CD4-positive, alpha-beta T cell treated with Interleukin-15 for 4 hours (primary cell): ENCODE data around the gene CDC25B.

Experiments
- DNase-seq: peaks from one replicate; pipeline ENCODE4 v3.0.0-alpha.2; 2020; ENCODE audit warnings: low spot score

The CDC25B gene

DNA sequence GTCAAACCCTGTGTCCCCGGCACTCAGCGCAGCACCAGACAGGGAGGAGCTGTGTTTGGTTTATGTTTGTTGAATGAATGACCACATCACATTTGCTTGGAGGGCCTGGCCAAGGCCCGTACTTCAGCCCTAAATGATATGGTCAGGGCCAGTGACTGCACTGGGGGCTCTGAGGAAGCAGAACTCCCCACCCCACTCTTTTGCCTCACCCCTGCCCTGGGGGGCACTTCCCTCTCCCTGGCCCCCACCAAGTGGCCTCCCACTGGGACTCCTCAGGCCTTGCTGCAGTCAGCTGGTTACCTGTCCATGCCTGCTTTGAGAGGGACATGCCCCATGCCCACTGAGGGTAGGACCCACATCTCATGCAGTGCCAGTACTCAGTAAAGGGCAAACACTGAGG is 31.5 kb upstream of the CDC25B start:
- no peak for DNase-seq

DNA sequence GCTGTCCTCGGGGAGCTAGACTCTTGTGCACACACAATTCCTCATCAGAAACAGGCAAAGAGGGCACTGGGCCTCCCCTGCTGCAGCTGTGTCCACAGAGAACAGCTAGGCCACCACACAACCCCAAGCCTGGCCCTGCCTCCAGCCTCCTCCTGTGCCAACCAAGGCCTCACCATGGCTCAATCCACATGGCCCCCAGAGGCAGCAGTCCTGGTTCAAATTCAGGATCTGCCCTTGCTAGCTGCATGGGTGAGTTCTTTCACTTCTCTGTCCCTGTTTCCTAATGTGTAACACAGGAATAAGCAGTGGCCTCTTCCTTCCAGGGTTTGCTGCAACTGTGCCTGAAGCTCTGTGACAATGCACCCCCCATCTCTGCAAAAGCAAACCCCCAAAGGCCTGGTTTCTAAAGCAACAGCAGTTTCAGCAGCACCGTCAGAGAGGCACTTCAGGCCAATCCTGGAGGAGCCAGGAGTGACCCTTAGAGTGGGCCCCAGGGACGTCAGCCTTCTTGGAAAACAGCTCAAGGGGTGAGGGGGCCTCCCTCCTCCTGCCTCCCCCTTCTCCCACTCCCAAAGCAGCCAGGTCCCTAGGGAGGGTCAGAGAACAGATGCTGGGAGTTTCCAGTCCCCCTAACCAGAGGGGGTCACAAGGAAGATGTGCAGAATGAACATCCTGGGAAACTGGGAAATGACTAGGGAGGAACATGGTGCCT is 30.8 kb upstream of the CDC25B start:
- DNase-seq = no peak

DNA sequence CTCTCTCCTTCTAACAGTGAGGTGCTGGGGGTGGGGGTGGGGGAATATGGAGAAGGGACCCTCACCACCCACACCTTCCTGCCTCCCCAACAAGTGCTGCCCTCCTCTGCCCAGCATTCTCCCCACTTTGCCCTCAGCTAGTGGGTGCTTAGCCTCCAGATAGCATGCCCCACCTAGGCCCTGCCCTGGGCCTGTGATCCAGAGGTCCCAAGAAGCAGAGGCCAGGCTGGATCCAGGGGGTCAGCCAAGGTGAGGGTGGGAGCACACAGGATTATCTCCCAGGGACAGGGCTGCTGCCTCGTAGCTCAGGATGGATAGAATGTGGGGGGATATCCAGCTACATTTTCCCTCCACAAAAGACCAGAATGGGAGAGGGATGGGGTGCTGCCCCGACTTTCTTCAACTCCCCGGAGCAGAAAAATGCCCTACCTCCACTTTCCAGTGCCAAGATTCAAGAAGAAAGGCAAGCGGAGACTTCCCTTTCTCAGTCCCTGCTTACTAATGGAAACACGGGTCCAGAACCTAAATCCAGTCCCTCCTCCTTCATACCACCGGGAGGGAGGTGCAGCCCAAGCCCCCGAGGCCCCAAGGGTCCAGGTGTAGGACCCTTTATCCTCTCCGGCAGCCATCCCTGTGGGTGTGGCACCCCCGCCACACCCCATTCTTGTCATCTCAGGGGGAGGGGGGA is 29.5 kb upstream of the CDC25B start:
- DNase-seq = no peak

DNA sequence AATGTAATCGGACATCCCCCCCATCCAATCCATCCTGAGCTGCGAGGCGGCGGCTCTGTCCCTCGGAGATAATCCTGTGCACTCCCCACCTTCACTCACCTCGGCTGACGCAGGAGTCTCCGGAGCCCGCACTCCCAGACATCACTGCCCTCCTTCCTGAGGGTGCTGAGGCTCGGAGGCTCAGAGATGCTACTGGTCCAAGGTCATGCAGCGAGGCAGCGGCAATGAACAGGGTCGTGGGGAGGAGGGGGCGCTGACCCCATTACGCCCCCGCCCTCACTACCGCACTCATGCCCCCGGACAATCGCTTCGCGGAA is 29.0 kb upstream of the CDC25B start:
- no peak for DNase-seq

DNA sequence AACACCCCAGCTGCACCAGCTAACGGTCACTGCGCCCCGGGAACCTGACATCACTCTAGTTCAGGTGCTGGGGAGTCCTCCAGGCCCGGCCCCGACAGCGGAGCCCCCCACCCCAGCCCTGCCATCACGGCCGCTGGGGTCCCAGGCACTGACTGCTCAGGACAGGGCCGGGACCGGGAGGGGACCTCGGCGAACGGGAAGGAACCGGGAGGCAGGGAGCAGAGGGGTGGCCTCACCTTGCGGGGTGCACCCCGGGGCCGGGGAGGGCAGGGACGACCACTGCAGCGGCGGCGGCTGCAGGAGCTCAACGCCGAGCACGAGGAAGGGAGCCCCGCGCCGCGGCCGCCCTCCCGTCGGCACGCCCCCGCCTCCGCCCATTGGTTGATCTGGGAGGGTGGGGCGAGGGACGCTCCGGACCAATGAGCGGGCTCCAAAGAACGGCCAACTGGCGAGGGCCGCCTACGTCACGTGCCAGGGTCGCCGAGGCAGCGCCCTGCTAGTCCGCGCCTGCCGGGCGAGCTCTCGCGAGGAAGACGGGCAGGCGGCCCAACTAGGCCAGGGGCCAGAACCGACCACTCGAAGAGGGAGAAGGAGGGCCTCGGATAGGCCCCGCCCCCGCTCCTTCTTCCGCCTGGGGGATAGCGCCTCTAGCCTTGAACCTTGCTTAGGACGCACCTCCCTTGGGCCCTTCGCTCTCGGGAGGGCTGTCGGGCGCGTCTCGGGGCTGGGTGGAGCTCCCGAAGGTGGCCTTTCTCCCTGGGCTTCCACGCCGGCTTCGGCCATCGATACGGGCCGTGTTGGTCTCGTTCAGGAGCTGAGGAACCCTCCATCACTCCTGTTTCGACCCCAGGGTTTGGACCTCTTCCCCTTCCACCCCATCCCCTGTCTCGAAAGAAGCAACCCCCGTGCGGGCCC is 28.4 kb upstream of the CDC25B start, which contains the start of gene ADISSP:
ADISSP (minus strand) TSS at position 327 of the 915 bp plus-strand sequence. CDS start 7,653 bp downstream, outside the sequence.
- DNase-seq = peak; percentile 98

DNA sequence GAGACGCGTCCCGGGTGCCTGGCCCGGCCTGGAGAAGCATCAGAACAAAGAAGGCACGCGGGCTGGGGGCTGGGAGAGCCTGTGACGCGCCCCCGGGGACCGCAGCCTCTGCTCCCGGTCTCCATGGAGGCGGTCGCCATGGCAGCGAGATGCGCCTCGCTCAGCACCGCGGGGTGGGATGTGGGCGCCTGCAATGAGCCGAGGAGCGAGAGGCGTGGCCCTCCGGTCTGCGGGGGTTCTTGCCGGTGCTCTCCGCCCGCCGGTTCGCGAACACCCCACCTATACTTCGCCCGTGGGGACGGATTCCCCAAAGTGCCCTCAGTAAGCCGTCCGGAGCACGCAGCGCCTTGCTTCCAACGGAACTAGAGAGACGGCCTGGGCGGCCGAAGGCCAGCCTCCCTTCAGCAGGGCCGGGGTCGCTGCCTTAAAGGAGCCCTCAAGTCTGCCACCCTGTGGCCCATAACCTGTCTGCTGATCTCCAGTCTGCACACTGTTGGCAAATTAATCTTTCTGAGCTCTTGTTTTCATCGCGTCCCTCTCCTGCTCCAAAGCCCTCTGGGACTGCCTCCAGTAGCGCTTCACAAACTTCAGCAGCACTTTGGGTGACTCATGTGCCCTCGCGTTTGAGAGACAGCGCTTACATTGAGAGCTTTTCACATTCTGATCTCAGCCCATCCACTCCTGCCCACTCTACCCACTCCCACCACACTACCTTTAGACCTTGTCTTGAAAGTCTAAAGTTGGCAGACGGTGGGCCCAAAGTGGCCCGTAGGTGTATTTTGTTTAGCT is 27.6 kb upstream of the CDC25B start:
- DNase-seq = peak; percentile 78

DNA sequence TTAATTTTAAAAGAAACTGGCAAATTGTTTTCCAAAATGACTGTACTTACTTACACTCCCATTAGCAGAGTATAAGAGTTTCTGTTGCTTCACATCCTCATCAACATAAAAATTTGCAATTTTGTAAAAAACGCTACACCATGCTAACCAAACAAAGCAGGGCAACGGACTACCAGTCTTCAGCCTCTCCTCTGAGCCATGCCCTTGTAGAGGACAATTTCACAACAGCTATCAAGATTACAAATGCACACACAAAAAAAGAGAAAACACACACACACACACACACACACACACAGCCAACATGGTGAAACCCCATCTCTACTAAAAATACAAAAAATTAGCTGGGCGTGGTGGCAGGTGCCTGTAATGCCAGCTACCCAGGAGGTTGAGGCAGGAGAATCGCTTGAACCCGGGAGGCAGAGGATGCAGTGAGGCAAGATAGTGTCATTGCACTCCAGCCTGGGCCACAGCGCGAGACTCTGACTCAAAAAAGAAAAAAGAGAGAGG is 24.5 kb upstream of the CDC25B start:
- no peak for DNase-seq

DNA sequence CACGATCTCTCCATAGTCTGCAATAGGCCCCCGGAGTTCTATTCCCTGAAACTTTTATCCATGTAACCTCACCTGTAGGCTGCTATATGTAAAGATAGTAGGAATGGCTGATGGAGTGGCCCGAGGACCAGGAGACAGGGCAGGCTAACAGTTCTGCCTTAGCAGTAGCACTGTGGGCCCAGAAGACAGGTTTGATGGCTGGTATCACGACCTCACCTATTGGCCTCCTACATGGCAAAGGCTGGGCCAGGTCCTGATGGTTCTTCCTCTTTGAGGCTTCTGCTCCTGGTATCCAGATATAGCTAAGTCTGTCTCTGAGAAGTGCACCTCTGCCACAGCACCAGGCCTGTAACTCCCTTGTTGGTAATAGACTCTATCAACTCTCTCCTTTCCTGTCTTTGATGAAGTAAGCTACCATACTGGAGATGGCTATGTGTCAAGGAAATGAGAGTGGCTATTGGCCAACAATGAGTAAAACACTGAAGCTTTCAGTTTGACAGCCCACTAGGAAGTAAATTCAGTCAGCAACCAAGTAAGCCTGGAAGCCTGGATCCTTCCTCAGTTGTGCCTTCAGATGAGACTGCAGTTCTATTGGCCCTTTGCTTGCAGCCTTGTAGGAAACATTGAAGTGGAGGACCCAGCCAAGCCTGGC is 20.5 kb upstream of the CDC25B start:
- DNase-seq = no peak

DNA sequence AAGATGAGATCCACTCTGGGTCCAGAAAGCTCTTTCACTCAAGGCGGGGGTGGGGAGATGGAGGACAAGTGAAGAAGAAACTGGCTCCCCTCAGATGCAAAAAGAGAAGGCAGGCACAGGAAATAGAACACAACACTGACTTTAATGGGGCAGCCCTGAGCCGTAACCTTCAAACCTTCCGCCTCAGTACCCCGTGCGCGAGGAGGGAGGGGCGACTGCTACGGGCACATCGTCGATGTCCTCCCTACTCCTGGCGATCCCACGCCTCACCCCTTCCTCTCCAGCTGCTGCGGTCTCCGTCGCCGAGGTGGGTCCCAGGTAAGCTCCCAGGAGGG is 18.8 kb upstream of the CDC25B start:
- DNase-seq = peak; percentile 16

DNA sequence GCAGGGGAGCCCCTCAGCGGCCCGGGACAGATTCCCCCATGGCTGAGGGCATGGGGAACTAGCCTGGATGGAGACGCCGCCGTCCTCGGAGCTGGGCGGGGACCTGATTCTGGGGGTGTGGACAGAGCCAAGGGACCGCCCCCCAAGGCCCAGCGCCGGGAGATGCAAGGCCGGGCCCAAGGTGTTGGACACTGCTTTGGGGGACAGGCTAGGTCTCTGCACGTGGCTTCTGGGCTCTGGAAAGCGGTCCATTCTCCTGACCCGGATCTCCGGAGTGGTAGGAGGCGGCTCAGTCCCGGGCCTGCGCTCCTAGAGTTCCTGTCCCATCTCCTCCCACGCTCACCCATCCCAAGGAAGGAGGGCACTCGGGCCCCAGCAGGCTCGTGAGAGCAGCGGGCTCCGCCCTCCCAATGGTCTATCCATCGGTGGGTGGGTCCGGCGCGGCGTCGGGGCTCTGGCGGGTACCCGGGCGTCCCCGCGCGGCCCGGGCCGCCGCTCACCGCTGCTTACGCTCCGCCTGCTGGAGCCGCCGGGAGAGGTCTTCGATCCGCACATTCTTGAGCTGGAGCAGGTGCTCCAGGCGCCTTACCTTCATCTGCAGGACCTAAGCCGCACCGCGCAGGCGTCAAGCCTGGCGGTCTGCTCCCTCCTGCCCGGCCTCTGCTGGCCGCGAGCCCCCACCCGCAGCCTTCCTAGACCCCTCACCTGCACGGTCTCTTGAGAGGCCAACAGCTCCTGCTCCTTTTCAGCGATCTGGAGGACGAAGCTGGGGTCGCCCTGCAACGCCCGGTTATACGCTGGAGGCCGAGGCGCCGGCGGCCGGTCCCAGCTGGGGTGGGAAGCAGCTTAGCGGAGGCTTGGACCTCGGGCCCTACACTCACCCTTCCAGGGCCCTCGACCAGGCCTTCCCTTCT is 18.1 kb upstream of the CDC25B start:
- DNase-seq = peak; percentile 38

DNA sequence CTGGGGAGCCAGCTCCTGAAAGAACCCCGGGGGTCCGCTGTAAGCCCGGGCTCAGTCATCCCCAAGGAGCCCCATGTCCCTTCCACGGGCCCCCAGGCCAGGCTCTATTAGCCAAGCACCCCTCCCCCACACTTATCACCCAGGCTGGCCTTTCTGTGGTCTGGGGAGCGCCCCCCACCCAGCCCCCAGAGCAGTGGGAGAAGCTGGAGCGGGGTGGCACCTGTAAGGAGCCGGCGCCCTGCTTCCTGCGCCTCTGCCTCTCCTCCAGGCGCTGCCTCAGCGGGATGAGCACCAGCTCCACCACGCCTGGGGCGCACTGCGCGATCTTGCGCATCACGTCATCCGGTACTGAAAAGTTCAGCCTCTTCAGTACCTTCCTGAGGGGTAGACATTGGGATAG is 17.1 kb upstream of the CDC25B start:
- no peak for DNase-seq

DNA sequence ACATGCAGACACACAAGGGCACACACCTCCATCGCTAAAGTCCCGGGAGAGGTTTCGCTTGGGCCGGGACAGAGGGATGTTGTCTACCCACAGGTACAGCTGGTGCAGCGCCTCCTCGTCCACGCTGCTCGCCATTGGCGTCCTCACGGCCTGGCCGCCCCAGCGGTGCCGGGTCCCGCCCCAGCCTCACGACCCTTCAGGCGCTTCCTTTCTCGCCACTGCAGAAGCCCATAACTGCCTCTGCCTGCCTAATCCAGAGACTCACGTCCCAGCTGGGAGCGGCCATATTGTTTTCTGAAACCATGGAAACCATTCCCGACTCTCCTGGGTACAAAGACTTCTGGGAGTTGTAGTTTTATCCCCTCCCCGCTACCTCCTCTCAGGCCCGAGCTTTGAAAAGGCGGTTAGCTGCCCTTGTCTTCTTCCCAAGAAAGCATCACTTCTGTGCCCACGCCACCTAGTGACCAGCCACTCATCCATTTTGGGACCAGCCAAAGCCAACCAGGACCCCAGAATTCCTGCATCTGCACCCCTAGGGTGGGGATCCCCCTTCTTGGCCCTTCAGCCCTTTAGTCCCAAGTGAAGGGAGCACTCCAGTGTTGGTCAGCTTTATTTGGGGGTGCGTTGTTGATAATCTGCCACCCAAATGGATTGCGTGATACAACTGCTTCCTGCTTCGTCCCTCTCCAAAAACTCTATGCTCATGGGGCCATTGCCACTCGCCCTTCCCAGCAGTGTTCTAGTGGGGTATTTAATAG is 14.8 kb upstream of the CDC25B start, which contains the start of gene SPEF1:
SPEF1 (minus strand) TSS at position 296 of the 758 bp plus-strand sequence; CDS start at position 135, 161 bp downstream.
- DNase-seq = peak; percentile 70

DNA sequence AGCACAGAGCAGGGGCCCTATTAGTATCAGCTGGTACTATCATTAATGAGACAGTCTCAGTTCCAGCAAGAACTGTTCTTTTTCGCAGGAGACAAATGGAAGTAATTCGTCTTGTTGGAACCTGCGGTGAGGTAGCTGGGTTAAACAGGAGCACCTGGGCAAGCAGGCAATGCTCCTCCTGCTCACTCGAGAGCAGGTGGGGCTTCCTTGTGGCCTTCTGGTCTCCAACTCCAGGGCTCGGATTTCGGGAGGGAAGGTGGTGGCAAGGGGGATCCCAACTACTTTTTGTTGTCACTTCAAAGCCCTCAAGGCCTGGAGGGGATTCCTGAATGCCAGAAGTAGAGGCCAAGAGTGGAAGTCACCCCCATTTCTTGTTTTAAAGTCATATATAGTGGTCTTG is 13.5 kb upstream of the CDC25B start:
- no peak for DNase-seq

DNA sequence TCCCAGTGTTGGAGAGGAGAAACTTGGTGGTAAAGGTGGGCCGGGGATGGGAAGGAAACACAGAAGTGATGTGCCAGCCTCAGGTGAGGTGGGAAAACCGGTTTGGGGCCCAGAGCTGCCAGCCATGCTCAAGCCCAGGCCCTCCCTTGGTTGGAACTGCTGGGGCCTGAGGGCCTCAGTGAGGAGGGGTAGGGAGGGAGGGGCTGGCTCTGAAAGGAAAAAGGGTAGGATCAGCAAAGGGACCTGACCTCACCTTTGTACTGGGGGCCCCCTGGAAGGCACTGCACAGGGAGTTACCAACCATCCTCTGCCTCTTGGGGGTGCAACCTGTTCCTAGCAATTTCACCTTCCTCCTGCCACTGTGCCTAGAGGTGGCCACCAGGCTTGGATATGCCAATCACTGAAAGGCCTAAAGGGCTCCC is 13.0 kb upstream of the CDC25B start:
- DNase-seq = no peak

DNA sequence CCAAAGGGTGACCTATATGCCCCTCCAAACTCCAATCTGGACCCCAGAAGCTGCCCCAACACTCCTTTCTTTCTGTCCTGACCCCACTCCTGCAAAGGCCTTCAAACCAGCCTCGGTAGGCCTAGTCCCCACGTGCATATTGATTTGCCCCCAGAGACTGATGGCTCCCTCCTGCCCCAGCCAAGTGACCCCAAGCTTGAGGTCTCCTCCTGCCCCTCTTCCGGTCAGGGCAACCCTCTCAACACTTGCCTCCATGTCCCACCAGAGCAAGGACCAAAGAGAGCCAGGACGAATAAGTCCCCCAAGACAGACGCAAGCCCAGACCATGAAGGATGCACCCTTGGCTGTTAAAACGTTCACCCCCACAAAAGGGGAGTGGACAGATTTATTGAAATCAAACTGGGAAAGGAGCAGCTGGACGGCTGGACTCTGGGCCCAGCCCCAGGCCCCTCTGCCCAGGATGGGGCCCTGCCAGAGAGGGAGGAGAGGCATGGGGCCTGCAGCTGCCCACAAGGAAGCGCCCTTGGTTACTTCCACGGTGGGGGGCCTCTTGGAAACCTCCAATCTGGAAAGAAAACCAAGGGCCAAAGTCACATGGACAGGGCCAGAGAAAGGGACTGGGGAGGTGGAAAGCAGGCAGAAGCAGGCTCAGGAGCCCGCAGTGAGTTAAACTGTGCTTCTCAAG is 12.5 kb upstream of the CDC25B start:
- DNase-seq = no peak

DNA sequence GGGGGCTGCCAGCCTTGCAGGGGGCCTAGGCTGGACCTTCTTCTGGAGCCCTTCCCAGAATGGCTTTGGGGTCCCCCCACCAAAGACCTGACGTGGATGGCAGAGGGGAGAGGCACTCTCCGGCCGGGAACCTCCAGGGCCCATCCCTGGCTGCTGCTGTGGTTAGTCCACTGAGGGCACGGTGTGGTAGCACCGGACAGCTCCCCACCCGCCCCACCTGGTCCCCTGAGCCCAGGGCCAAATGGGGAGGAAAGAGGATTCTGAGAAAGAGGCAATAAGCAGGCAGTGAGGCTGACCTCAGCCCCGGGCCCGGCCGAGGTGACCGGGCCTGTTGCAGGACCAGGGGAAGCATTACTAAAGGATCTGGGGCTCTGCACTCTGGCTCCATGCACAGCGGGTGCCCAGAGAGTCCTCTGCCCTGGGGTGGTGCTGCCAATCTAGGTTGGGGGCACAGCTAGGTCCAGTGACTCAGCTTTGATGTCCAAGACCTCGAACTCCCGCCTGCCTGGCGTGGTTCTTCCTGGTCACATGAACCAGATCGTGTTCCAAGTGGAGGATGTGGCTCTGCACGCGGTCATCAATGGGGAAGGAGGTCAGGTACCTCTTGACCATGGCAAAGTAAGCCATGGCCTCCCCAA is 11.8 kb upstream of the CDC25B start:
- no peak for DNase-seq

DNA sequence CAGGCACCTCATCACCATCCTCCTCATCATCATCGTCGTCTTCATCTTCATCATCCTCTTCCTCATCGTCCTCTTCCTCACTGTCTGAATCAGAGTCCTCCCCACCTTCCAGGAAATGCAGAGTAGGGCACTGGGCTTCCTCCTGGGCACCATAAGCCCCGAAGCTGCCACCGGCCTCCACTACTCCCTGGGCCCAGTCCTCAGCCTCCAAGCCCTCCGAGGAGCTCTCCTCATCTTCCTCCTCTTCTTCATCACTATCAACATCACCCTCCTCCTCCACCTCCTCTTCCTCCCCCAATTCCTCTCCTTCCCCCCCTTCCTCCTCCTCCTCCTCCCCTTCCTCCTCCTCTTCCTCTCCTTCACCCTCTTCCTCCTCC is 11.3 kb upstream of the CDC25B start:
- DNase-seq = no peak
